CD4-positive, CD25-positive, alpha-beta regulatory T cell (primary cell): ENCODE results near the gene BCOR. TPM values are rescaled to one million over a fixed set of nuclear protein-coding genes. Genes with fewer than 3 reads are reported as not detected.

Source experiments
- ATAC-seq, 2 donors: fragments of 150-1000 bp; cut with Tn5 transposase; one replicate each; pipeline ENCODE4 v1.10.0; 2021; ENCODE audit warnings: low read depth in 2 of 2, moderate number of reproducible peaks in 2 of 2, moderate library complexity in 1 of 2
- DNase-seq, 3 donors: peaks; one replicate each; pipeline versions ENCODE4 v3.0.0 to v3.0.0-alpha.2; 2012 to 2022; ENCODE audit warnings: mixed read lengths in 1 of 3
- H3K27ac ChIP-seq: one replicate; pipeline ENCODE4 v1.7.0; 2013; ENCODE audit warnings: mild to moderate bottlenecking, low read length; ENCODE audit not compliant: insufficient read depth, poor library complexity, severe bottlenecking
- H3K27me3 ChIP-seq: one replicate; pipeline ENCODE4 v1.7.0; 2013; ENCODE audit warnings: low read length; ENCODE audit not compliant: control insufficient read depth, insufficient read depth
- H3K36me3 ChIP-seq: one replicate; pipeline ENCODE4 v1.7.0; 2013; ENCODE audit warnings: mild to moderate bottlenecking, low read length, moderate library complexity; ENCODE audit not compliant: control insufficient read depth, insufficient read depth
- H3K4me1 ChIP-seq: 2 replicates; pipeline ENCODE4 v1.7.0; 2013; ENCODE audit warnings: mild to moderate bottlenecking, low read length; ENCODE audit not compliant: insufficient read depth, control insufficient read depth, poor library complexity, severe bottlenecking
- H3K4me3 ChIP-seq: one replicate; pipeline ENCODE4 v1.7.0; 2013; ENCODE audit warnings: low read depth, mild to moderate bottlenecking, low read length, moderate library complexity
- H3K9me3 ChIP-seq, 2 experiments: 1 replicate in 1 of 2; 2 replicates in 1 of 2; pipeline ENCODE4 v1.7.0; 2013; ENCODE audit warnings: low read length in 2 of 2, mild to moderate bottlenecking in 1 of 2, moderate library complexity in 1 of 2; ENCODE audit not compliant: control insufficient read depth in 2 of 2
- H3K27ac Mint-ChIP-seq, 3 donors: one replicate each; pipeline ENCODE4 v1.8.0; 2020 to 2022; ENCODE audit warnings: mild to moderate bottlenecking in 3 of 3, mixed read lengths in 3 of 3, moderate library complexity in 2 of 3
- H3K27me3 Mint-ChIP-seq: one replicate; pipeline ENCODE4 v1.8.0; 2022; ENCODE audit warnings: mild to moderate bottlenecking, mixed read lengths
- H3K36me3 Mint-ChIP-seq: one replicate; pipeline ENCODE4 v1.8.0; 2020; ENCODE audit warnings: mixed read lengths
- H3K4me1 Mint-ChIP-seq, 4 donors: one replicate each; pipeline ENCODE4 v1.8.0; 2020 to 2022; ENCODE audit warnings: mixed read lengths in 4 of 4, mild to moderate bottlenecking in 1 of 4
- H3K4me3 Mint-ChIP-seq, 4 donors: one replicate each; pipeline ENCODE4 v1.8.0; 2020 to 2022; ENCODE audit warnings: mild to moderate bottlenecking in 4 of 4, mixed read lengths in 4 of 4, moderate library complexity in 3 of 4
- H3K9me3 Mint-ChIP-seq, 7 donors: one replicate each; pipeline ENCODE4 v1.8.0; 2020 to 2022; ENCODE audit warnings: mixed read lengths in 7 of 7, mild to moderate bottlenecking in 3 of 7, moderate library complexity in 2 of 7
- polyA plus RNA-seq, 4 donors: library from polyadenylated mRNA; unstranded; fragments of 300-500 nt; fragmentation: Illumina TruSeq; gene quantifications; one replicate each; pipeline ENCODE4 v1.2.3, GENCODE V29; 2021
- total RNA-seq: library from RNA; stranded (reverse); gene quantifications from one replicate; pipeline ENCODE4 v1.2.3, GENCODE V29; 2022

BCOR gene
- total RNA-seq = 38.0 TPM
- 1 to 10 TPM; 2.5 to 5.3 (median 3.2) TPM for polyA plus RNA-seq

DNA sequence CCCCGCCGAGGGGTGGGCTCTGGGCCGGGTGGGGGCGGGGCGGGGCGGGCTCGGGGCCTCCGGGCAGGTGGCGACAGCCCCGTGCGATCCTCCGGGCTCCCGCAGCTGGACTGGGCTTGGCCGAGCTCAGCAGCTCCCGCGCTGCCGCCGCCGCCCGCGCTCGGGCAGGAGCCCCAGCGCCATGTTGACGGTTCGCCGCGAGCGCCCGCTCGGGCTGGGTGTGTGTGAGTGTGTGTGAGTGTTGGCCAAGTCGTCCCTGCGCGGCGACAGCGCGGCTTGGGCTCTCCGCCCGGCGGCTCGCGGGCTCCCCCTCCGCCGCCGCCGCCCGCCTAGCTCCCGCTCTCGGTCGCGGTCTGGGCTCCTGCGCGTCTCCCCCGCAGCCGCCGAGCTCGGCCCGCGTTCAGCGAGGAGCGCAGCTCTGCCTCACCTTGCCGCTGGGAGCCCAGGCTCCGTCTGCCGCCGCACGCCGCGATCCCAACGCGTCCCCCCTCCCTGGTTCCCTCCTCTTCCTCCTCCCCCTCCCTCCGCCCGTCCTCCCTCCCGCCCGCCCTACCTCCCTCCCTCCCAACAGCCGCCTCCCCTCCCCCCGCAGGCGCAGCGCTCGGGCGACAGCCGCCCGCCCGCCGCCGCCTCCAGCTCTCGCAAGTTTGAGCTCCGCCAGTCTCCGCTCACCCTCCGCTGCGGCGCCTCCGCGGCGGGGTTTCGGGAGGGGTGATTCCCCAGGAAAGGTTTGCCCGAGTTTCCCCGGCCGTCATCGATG is at the start of gene BCOR:
Gene BCOR, minus strand, starts transcription at position 455 of the 760 bp plus-strand sequence. CDS start 20,029 bp downstream, outside the sequence.
- Mint-ChIP-seq H3K27ac (peak within 1 kb of the TSS in 2 of 3 donors; percentile 76 to 94), H3K4me3 (peak within 1 kb of the TSS; percentile 91 to 98 (median 96)), H3K36me3 (no peaks in the 10 kb centered on the region), H3K4me1 (peaks cover 9 to 29% (median 21%) of the 10 kb centered on the region in 4 donors), H3K9me3 (peaks cover 0 to 4% (median 0%) of the 10 kb centered on the region in 7 donors), H3K27me3 (peaks cover 4% of the 10 kb centered on the region)
- H3K4me1 ChIP-seq = peaks cover 14% of the 10 kb centered on the region
- DNase-seq (peak; percentile 57 to 84 (median 70)), ATAC-seq (peak; percentile 43)
- peak within 1 kb of the TSS; percentile 61 for H3K27ac ChIP-seq
- peak within 1 kb of the TSS; percentile 55 for H3K4me3 ChIP-seq
- H3K36me3 ChIP-seq = no peaks in the 10 kb centered on the region
- no peaks in the 10 kb centered on the region for H3K27me3 ChIP-seq
- no peaks in the 10 kb centered on the region for H3K9me3 ChIP-seq

DNA sequence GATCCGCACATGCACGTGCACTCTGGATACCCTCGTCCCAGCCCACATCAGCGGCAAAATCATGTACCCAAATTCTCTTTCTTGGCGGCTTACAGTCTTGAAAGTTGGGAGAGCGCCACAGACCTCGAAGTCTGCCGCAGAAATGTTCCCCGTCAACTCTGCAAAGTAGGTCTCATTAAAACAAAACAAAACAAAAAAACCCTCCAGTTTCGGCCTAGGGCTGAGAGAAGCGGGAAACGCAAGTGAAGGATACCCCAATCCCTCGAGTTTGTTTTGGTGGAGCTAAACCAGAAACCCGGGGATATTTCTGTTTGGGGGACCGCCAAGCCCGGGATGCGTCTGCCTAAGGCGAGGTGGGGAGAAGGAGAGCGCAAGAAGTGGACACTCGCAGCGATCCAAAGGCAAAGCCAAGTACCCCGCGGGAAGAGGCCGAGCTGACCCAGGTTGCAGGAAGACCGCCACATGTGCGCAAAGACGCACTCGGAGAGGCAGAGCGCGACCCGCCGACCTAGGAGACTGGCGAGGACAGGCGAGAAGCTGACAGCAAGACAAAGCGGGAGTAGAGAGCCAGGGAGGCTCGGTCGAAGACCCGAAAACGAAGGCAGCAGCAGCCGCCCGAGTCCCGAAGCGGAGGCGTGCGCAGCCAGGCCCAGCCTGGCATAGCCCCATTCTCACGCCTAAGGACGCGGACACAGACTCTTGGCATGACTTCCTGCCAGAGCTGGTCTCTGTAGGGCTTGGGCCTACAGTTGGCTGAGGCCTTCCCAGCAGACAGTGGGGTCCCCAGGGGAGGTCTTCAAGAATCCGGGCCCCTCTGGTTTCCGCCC is 49.6 kb upstream of the BCOR start:
- peak overlapping the region in 1 of 3 donors; percentile 52 for H3K27ac Mint-ChIP-seq
- ATAC-seq = no peak
- H3K36me3 Mint-ChIP-seq = no peaks in the 10 kb centered on the region
- H3K36me3 ChIP-seq = no peaks in the 10 kb centered on the region
- peaks cover 19% of the 10 kb centered on the region for H3K4me1 ChIP-seq
- H3K9me3 Mint-ChIP-seq = peaks cover 0 to 2% (median 0%) of the 10 kb centered on the region in 7 donors
- H3K27ac ChIP-seq = no peak overlapping the region
- peaks cover 0 to 25% (median 2%) of the 10 kb centered on the region in 4 donors for H3K4me1 Mint-ChIP-seq
- H3K9me3 ChIP-seq = no peaks in the 10 kb centered on the region
- H3K27me3 Mint-ChIP-seq = no peaks in the 10 kb centered on the region
- no peaks in the 10 kb centered on the region for H3K27me3 ChIP-seq
- H3K4me3 ChIP-seq = no peak overlapping the region
- peak overlapping the region in 2 of 4 donors; percentile 17 to 61 for H3K4me3 Mint-ChIP-seq
- DNase-seq = no peak

DNA sequence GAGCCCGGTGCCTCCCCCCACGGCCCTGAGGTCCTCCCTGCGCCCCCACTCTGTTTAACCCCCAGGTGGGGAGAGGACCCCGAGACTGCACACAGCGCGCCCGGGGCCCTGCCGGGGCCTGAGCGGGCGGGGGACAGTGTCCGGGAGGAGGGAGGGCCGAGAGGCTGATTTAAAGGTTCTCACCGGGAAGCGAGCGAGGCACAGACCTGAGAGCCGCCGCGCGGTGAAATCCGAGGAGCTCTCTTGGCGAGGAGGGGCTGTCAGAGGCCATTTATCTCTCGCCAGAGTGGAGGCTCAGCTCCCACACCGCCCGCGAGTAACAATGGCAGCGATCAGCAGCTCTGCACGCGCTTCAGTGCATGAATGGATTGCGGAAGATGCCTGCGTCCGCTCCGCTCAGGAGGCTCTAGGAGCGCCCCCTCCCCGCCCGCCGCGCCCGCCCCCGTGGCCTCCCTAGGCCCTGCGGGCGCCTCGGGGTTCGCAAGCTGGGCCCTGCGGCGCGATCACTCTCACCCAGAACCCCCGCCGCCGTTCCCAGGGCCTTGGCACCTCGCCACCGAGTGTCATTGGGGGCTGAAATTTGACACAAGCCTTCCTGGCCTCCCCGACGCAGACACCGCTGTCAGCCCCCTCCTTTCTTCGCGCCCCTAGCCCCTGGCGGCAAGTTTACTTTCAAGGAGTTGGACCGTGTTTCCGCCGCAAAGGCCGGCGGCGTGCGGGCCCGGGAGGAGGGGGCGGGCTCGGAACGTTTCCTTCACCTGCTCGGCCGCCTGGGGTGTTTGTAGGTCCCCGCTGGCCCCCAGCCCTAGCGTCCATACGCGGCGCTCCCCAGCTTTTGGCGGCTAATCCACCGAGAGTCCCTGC is 48.7 kb upstream of the BCOR start:
- Histone ChIP-seq H3K36me3 (no peaks in the 10 kb centered on the region), H3K4me1 (peaks cover 16% of the 10 kb centered on the region), H3K27ac (no peak overlapping the region), H3K9me3 (no peaks in the 10 kb centered on the region), H3K4me3 (no peak overlapping the region), H3K27me3 (no peaks in the 10 kb centered on the region)
- Mint-ChIP-seq H3K4me1 (peaks cover 0 to 22% (median 2%) of the 10 kb centered on the region in 4 donors), H3K27ac (peak overlapping the region in 1 of 3 donors; percentile 52), H3K36me3 (no peaks in the 10 kb centered on the region), H3K9me3 (peaks cover 0 to 2% (median 0%) of the 10 kb centered on the region in 7 donors), H3K27me3 (no peaks in the 10 kb centered on the region), H3K4me3 (peak overlapping the region in 3 of 4 donors; percentile 55 to 74 (median 70))
- ATAC-seq (peak; percentile 73 to 76), DNase-seq (peak in 2 of 3 donors; percentile 34 to 44)

DNA sequence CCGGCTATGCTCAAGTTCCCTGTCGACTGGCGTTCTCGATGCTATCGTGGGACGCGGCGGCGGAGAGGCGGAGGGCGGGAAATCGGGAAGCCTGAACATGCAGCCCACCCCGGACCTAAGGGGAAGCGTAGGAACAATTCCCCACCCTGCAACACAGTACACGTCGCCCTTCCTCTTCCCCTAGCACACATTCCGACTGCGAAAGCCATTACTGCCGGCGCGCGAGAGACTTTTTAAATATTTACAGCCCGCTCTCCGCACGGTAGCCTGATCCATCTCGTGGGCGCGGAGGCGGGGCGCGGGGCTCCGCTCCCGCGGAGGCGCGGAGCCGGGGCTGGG is 48.1 kb upstream of the BCOR start:
- ATAC-seq (peak in 1 of 2 donors; percentile 18), DNase-seq (no peak)
- Mint-ChIP-seq H3K27me3 (no peaks in the 10 kb centered on the region), H3K36me3 (no peaks in the 10 kb centered on the region), H3K4me3 (peak overlapping the region; percentile 7 to 70 (median 54)), H3K27ac (no peak overlapping the region), H3K4me1 (peaks cover 0 to 22% (median 2%) of the 10 kb centered on the region in 4 donors), H3K9me3 (peaks cover 0 to 2% (median 0%) of the 10 kb centered on the region in 7 donors)
- Histone ChIP-seq H3K36me3 (no peaks in the 10 kb centered on the region), H3K27me3 (no peaks in the 10 kb centered on the region), H3K27ac (no peak overlapping the region), H3K9me3 (no peaks in the 10 kb centered on the region), H3K4me1 (peaks cover 16% of the 10 kb centered on the region), H3K4me3 (no peak overlapping the region)

DNA sequence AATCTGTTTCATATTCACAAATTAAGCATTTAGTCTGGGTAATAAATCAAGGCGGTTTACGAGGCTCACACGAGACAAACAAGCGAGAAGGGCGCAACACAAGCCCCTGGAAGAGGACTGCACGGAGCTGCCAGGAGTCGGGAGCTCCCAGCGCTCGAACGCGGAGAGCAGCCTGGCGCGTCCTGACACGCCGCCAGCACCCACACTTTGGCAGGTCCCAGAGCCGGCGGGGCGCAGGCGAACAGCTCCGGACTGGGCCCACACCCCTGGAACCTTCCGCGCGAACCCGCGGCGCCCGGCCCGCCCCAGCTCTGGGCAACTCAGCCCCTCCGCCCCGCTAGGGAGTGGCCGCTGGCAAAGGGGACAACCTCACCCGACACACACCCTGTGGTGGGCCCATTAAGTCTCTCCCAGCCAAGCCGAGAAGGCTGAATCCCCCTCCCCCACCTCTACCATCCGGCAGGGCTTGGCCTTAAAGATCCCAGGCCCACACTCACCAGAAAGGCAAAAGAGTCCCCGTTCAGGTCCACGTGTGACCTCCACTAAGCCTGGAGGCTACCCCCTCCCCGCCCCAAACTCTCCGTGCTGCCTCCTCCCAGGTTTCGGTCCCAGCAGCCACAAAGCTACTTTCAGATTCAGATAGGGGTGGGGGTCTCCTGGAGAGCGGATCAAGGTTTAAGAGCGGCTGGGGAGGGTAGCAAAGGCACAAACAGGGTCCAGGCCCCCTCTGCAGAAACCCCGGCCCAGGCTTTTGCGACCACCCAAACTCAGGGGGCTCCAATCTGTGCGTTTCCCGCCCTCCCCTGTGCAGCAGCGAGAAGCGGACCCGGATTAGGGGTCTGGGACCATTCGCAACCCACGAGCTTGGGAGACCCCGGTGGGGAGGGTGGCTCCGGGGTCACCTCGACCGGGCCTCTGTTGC is 47.5 kb upstream of the BCOR start:
- no peak overlapping the region for H3K27ac Mint-ChIP-seq
- Histone ChIP-seq H3K27me3 (no peaks in the 10 kb centered on the region), H3K36me3 (no peaks in the 10 kb centered on the region), H3K27ac (no peak overlapping the region), H3K4me1 (peaks cover 16% of the 10 kb centered on the region), H3K9me3 (no peaks in the 10 kb centered on the region), H3K4me3 (no peak overlapping the region)
- H3K4me3 Mint-ChIP-seq = peak overlapping the region in 1 of 4 donors; percentile 70
- no peak for DNase-seq
- no peak for ATAC-seq
- no peaks in the 10 kb centered on the region for H3K36me3 Mint-ChIP-seq
- peaks cover 0 to 19% (median 2%) of the 10 kb centered on the region in 4 donors for H3K4me1 Mint-ChIP-seq
- no peaks in the 10 kb centered on the region for H3K27me3 Mint-ChIP-seq
- peaks cover 0 to 2% (median 0%) of the 10 kb centered on the region in 7 donors for H3K9me3 Mint-ChIP-seq

DNA sequence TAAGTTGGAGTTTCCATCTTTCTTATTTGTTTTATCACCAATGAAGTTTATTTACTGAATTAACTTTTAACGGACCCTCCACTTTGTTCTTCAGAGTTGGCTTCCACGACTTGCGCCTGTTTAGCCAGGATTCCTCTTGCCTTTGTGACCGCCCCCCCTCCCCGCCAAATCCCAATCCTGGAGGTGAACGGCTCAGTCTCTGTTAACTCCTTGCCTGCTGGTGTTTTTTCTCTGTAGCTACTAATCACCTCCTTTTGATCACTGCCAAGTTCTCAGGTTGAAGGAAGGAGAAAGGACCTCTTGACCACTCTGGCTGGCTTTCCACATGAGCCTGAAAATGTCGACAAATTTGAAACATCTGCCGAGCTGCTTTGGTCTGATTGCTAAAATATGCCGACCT is 46.8 kb upstream of the BCOR start:
- DNase-seq (no peak), ATAC-seq (no peak)
- H3K4me1 ChIP-seq = peaks cover 16% of the 10 kb centered on the region
- Mint-ChIP-seq H3K4me3 (no peak overlapping the region), H3K27ac (peak overlapping the region in 1 of 3 donors; percentile 52), H3K4me1 (peaks cover 0 to 19% (median 2%) of the 10 kb centered on the region in 4 donors), H3K27me3 (no peaks in the 10 kb centered on the region), H3K9me3 (peaks cover 0 to 2% (median 0%) of the 10 kb centered on the region in 7 donors), H3K36me3 (no peaks in the 10 kb centered on the region)
- H3K27me3 ChIP-seq = no peaks in the 10 kb centered on the region
- no peaks in the 10 kb centered on the region for H3K9me3 ChIP-seq
- H3K4me3 ChIP-seq = no peak overlapping the region
- H3K27ac ChIP-seq = no peak overlapping the region
- H3K36me3 ChIP-seq = no peaks in the 10 kb centered on the region
